WI38 (cell line): ENCODE measurements around the gene CACNA1G.
A peak's percentile ranks its signal among the peaks of the same experiment; 100 is the strongest.

Experiments used
- H3K4me3 ChIP-seq: 2 replicates; pipeline ENCODE4 v1.5.1; 2011; ENCODE audit warnings: low read depth, mild to moderate bottlenecking, control low read depth, low read length
- CTCF ChIP-seq: IDR thresholded peaks from 2 replicates; pipeline ENCODE4 v1.5.1; 2012; ENCODE audit warnings: low read depth, mild to moderate bottlenecking, control low read depth, low read length

Gene CACNA1G

DNA sequence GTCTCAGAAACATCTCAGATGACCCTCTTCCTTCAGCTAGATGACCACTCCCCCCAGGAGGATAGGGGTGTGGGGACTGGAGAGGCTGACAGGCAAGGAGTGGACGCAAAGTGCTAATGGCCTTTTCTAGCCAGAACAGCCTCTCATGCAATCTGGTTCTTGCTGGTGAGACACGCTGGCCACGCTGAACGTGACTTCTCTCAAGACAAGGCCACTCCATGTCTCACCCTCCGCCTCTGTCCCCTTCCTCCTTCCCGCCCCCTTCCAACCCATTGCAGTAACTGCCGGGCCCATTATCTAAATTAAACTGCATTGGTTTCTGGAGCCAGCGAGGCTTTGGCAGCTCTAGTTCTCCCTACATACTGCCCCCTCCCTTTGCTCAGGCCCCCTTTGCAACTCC lies 9.5 kb downstream of the CACNA1G start:
- H3K4me3 ChIP-seq = no peak overlapping the region
- TF ChIP-seq CTCF = no peak

- no peak for TF ChIP-seq CTCF
- no peak overlapping the region for H3K4me3 ChIP-seq
These were observed 10.0 kb downstream of the CACNA1G start for GRCh38 chr17:50570528-50570927.

DNA sequence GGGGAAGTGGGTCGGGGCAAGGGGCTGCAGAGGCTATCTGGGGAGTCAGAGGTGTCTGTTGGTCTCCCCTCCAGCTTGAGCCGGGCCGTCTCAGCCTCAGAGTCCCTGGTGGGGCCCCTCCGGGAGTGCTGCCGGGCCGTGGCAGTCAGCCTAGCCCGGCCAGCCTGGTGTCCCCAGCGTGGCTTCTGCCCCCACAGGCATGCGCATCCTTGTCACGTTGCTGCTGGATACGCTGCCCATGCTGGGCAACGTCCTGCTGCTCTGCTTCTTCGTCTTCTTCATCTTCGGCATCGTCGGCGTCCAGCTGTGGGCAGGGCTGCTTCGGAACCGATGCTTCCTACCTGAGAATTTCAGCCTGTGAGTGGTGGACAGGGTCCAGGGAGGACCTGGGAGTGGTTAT lies 11.2 kb downstream of the CACNA1G start:
- no peak for TF ChIP-seq CTCF
- H3K4me3 ChIP-seq = no peak overlapping the region

- H3K4me3 ChIP-seq = no peak overlapping the region
- TF ChIP-seq CTCF = no peak
These were observed 12.0 kb downstream of the CACNA1G start for GRCh38 chr17:50572541-50572940.

DNA sequence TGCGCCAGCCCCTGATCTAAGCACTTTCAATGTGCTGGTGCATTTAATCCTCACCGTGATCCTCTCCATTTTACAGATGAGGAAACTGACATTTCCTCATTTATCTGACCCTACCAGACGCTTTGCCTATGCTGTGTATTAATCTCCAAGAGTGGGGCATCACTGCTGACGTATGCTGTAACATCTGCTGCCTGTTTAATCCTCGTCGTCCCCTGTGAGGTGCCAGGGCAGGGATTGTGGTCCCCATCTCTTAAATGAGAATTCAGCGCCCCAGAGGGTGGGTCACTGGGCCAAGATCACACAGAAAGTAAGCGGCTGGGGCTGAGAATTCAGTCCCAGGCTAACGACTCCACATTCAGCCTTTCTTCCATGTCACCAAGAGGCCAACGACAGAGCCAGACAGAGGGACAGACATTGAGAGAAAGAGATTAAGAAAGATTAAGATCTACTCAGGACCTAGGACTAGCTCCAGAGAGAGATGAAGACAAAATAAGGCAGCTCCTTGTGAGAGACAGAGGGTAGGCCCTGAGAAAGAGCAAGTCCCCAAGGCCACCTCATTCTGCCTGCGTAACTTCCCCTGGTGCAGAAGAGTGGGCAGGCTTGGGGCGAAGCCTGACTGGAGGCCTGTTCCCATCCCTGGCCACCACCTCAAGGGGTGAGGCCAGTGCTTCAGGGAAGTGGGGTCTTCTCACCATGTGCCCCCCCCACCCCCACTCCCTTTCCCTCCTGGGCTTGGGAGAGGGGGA lies 13.5 kb downstream of the CACNA1G start:
- H3K4me3 ChIP-seq = no peak overlapping the region
- no peak for TF ChIP-seq CTCF

- 0 out of 2 replicates have a peak, but pooled peaks have one; percentile 3 for TF ChIP-seq CTCF
- H3K4me3 ChIP-seq = no peak overlapping the region
These were observed 15.2 kb downstream of the CACNA1G start for GRCh38 chr17:50575581-50576210.

DNA sequence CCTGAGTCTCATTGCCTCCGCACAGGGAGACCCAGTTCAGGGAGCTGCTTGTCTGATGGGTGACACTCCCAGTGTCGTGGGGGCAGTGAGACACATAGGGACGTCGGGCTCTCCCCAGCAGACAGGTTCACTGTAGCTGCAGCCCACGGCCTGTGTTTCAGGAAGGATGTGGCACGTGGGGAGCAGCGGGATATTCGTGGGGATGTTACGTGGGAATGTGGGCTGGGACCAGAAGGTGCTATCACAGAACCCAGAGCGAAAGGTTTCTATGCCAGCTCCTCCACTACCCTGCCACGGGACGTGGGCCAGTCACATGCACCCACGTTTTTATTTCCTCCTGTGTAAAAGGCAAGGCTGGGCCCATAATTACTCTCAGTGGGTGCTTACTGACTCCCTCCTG lies 16.3 kb downstream of the CACNA1G start:
- no peak for TF ChIP-seq CTCF
- H3K4me3 ChIP-seq = no peak overlapping the region
